GM21447 (cell line): ENCODE results near the gene IL10RA.

Experiments used
- ATAC-seq: cut with Tn5 transposase; IDR thresholded peaks from one replicate; pipeline ENCODE4 v1.9.1; 2021; ENCODE audit not compliant: unreplicated experiment

Gene IL10RA

GRCh38 chr11:117989351-117990102 is 3.3 kb downstream of the IL10RA start:
- ATAC-seq = no peak

GRCh38 chr11:117992136-117992535 is 5.9 kb downstream of the IL10RA start:
- no peak for ATAC-seq

GRCh38 chr11:117992620-117993019 is 6.4 kb downstream of the IL10RA start:
- no peak for ATAC-seq

- no peak for ATAC-seq
Observed at GRCh38 chr11:117993988-117994745, 8.0 kb downstream of the IL10RA start.

- no peak for ATAC-seq
Observed at GRCh38 chr11:117995472-117995871, 9.3 kb downstream of the IL10RA start.

- no peak for ATAC-seq
Observed at GRCh38 chr11:117996058-117996457, 9.9 kb downstream of the IL10RA start.

- ATAC-seq = no peak
Observed at GRCh38 chr11:117997406-117997805, 11.2 kb downstream of the IL10RA start.

- ATAC-seq = peak; percentile 76
Observed at GRCh38 chr11:117997823-117998579, 11.8 kb downstream of the IL10RA start.

- no peak for ATAC-seq
Observed at GRCh38 chr11:117998664-117999353, 12.6 kb downstream of the IL10RA start.

GRCh38 chr11:117999354-117999993 is 13.3 kb downstream of the IL10RA start:
- ATAC-seq = no peak

GRCh38 chr11:118000067-118000849 is 14.1 kb downstream of the IL10RA start:
- ATAC-seq = no peak

- ATAC-seq = no peak
Observed at GRCh38 chr11:118000850-118001228, 14.6 kb downstream of the IL10RA start.

- ATAC-seq = no peak
Observed at GRCh38 chr11:118001494-118001971, 15.3 kb downstream of the IL10RA start.

- no peak for ATAC-seq
Observed at GRCh38 chr11:118002010-118002540, 15.9 kb downstream of the IL10RA start.

- ATAC-seq = no peak
Observed at GRCh38 chr11:118002541-118003423, 16.6 kb downstream of the IL10RA start.

GRCh38 chr11:118003456-118003855 is 17.3 kb downstream of the IL10RA start:
- ATAC-seq = no peak

- ATAC-seq = no peak
Observed at GRCh38 chr11:118004543-118005223, 18.5 kb downstream of the IL10RA start.
